Stimulated activated naive CD4-positive, alpha-beta T cell (primary cell): ENCODE measurements around the gene SIDT1.
"Not testable (repeated sequence)": the region's sequence is repeated elsewhere in the genome, so short reads cannot be mapped to it uniquely, and the experiment has no call there.

ENCODE experiments used
- DNase-seq, 6 experiments: peaks; one replicate each; lab custom pipeline; 2025; lab: John Stamatoyannopoulos, UW

The SIDT1 gene

DNA sequence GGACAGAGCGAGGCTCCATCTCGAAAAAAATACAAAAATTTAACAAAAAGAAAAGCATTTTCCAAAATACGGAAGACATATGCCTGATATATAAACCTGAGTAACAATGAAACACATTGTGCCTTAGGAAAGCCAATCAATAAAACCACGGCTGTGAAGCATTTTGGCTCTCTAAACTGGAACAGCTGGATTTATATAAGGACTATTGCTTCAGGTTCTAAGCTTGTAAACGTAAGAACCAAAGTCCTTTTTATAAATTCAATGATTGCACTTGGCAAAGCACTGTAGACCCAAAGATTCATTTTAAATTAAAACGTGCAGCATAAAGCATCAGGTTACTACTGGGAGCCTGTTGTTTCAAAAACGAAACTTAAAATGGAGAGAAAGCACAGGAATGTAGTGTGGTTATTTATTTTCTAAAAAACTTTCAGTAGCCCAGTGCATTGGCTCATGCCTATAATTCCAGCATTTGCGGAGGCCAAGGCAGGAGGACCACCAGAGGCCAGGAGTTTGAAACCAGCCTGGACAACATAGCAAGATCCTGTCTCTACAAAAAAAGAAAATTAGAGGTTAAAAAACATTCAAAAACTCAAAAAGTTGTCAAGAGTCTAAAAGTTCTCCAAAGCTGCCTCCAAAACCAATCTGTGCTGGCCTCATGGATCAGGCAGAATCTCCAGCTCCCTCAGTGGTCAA lies 102.6 kb downstream of the SIDT1 start:
- no peak for DNase-seq

DNA sequence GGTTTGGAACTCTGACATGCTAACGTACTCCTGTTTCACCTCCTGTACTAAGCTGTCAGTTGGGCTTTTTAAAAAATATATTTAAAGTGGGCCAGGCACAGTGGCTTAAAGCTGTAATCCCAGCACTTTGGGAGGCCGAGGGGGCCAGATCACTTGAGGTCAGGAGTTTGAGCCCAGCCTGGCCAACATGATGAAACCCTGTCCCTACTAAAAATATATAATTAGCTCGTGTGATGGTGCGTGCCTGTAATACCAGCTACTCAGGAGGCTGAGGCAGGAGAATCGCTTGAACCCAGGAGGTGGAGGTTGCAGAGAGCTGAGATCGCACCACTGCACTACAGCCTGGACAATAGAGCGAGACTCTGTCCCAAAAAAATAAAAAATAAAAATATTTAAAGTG lies 103.7 kb downstream of the SIDT1 start:
- DNase-seq: not testable (repeated sequence)

DNA sequence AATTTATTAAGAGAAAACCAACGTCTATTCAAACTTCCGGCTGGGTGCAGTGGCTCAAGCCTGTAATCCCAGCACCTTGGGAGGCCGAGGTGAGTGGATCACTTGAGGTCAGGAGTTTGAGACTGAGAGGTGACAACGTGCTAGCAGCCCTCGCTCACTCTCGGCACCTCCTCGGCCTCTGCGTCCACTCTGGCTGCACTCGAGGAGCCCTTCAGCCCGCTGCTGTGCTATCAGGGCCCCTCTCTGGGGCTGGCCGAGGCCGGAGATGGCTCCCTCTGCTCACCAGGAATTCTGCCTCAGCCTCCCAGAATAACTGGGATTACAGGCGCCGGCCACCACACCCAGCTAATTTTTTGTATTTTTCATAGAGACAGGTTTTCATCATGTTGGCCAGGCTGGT lies 105.4 kb downstream of the SIDT1 start:
- no peak for DNase-seq

DNA sequence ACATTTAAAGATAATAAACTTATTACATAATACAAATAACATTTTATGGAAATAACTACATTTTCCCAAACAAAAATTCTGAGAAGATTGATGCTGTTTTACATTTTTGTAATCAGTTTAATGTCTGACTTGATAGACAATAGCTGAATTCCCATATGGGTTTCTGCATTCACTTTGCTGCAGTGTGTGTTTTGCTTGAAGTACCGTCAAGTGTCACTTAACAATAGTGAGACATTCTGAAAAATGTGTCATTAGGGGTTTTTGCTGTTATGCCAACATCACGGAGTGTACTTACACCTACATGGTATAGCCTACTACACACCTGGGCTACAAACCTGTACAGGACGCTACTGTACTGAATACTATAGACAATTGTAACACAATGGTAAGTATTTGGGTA lies 106.6 kb downstream of the SIDT1 start:
- DNase-seq: no peak

DNA sequence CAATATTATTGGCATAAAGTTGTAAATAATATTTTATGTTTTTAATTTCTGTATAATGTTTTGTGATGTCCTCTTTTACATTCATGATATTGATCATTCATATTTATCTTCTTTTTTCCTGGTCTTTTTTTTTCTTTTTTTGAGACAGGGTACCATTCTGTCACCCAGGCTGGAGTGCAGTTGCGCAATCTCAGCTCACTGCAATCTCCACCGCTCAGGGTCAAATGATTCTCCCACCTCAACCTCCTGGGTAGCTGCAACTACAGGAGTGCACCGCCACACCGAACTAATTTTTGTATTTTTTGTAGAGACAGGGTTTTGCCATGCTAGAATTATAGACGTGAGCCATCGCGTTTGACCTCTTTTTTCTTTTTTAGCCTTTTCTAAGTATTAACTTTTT lies 111.2 kb downstream of the SIDT1 start:
- DNase-seq: no peak

DNA sequence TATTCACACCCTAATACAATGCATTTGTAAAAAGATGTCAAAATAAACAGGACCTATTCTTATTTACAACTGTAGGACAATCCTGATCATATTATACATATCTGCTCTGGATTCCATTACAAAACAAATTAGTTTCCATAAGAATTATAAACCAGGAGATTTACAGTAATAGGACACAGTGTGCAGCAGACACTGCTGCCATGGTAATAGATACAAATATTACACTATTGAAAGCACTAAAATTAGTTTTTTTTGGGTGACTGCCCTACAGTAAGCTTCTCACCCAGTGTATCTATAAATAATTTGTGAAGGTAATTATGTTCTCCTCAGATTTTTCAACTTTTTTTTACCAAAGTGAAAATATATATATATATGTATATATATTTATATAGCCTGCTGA lies 116.2 kb downstream of the SIDT1 start:
- no peak for DNase-seq

DNA sequence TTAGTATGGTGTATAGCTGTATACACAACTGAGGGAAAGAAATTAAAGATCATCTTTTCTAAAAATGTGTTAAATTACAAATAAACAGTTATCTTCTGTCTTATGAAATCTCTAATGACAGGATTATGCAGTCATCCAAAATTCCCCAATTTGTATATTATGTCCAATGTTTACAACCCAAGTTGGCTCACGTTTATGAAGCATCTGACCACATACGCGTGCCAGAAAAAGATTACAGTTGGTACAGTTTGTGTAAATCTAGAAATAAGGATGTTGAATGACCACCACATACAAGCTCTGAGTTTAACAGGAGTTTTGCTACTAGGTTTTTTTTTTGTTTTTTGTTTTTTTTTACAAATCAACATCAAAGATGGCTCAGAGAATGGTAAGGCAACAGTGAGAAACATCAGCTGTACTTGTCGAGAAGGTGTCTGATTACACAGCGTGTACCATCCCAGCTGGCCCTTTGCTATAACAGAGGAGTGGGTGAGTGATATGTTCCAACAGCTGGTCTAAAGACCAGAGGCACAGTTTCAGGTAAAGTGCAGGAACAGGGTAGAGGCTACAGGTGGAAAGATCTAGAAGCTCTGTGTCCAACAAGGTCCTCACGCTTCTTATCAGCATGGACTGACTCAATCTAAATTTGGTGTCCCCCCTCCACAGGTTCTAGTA lies 117.0 kb downstream of the SIDT1 start:
- no peak for DNase-seq

DNA sequence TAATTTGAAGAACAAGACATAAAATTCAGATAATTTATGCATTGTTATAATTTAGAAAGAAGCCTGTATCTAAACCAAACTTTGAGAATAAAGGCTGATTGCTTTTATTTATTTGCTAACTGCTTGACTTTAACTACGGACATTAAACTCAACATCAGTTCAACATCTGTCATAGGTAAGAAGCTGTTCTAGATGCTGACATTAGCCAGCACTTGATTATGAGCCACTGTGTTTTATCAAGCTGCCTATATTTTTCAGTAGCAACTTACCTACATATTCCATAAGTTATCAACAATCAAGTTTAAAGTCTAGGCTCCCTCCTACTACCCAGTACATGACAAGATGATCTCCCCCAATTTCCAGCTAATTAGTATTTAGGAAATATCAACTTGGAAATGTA lies 122.0 kb downstream of the SIDT1 start:
- no peak for DNase-seq

DNA sequence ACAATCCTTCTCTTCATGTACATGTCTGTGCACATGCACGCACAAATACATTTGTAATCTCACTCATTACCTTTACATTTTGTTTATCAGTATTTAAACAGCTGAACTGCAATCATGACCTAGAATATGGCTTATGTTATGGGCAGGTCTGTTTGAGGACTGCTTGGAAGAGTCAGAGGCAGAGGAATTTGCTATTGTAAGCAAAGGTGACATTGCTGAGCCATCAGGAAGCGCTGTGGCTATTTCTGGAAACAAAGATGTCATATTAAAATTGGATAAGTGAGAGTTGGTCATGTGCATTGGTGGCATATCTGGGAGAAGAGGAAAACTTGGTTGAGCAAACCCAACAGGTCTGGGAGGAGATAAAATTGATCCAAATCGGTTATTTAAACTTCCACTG lies 122.5 kb downstream of the SIDT1 start:
- DNase-seq: no peak

DNA sequence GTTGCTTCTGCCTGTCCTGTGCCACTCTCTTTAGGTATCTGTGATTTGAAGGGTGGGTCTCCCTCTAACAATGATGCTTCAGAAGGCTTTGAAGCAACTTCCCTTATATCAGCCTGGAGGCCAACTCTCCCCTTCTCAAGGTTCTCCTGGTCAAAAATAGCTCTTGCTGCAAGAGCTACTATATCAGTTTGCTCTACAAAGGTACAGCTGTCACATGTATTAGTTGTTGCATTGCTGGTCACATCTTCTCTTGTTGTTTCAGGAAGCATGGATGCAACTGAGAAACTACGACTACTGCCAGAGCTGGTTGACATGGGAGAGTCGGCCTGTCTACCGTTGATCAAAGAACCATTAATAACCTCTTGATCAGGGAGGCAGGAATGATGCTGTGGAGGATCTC lies 125.8 kb downstream of the SIDT1 start:
- no peak for DNase-seq

DNA sequence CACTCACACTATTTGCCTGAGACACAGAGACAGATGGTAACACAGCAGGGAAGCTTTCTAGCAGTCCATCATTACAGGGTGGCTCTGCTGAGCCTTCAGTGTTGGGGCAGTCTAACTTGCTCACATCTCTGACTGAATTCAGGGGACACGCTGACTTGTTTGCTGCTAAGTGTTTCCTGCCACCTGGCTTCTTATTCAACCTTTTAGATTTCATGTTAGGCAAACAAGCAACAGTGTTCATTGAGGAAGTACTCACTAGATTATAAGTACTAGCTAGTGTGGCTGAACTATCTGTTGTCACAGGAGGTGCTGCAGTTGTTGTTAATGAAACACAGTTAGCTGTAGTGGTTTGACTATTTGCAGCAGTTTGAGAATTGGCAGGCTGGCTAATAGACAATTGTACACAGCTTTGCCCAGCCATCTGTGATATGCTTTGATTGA lies 126.8 kb downstream of the SIDT1 start:
- DNase-seq: no peak

DNA sequence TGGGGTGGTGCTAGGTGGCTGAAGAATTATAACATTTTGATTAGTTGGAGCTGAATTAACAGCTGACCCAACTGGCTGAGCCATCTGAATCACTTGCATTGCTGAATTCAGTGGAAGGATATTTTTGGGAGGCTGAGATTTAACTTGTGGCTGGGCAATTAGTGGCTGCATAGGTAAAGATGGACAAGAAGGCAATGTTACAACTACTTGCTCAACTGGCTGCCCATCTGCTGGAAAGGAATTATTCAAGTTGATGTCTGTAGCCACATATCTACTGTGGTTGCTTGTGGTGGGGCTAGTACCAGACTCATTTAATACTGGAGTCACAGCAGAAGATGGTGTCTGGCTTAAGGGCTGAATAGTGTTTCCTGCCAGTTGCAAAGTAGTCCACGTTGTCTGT lies 127.6 kb downstream of the SIDT1 start:
- DNase-seq: no peak

DNA sequence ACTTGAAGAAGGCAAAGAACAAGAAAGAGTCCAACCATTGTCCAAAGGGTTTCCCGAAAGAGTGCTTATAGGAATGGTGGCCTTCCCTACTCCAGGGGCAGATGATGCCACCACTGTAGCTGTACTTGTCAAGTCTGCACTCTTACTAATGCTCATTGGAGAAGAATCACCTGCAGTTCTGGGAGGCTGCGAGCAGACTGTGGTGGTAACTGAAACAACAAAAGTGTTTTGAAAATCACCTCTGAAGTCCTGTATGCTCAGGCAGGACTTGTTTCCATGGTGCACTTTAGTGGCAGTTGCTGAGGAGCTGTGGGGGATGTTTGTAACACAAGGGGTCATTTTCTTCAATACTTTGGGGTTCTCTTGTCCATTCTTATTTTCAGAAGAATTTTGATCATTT lies 128.1 kb downstream of the SIDT1 start:
- DNase-seq: no peak

DNA sequence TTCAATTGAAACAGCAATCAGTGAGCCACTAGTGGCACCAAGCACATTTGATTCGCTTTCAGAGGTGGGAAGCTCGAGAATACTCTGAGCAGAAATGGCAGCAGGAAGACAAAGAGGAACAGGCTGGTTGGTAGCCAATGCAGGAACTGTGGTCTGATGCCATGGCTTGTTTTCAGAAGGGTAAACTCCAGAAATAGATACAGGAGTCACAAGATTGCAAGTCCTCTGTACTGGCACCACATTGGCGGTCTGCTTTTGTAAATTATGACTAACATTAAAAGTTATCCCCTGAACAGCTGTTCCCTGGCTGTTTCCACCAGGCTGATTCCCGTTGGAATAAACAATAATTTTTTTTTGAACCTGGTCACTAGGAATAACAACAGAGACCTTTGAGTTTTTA lies 128.5 kb downstream of the SIDT1 start:
- DNase-seq: no peak

DNA sequence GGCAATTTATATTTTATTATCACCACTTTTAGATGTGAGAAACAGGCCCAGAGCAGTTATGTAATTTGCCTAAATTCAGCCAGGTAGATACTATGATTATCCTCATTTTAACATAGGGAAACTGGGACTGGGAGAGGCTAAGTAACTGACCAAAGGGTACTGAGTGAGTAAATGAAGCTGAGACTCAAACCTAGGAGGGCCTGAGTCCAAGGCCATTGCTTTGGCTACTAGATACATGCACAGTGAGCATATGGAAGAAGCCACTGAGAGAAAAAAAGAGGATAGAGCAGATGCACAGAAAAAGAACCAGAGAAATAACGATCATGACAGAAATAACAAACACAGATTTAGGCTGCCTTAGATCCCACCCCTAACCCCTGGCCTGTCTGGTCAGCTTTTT lies 130.5 kb downstream of the SIDT1 start:
- DNase-seq: no peak

DNA sequence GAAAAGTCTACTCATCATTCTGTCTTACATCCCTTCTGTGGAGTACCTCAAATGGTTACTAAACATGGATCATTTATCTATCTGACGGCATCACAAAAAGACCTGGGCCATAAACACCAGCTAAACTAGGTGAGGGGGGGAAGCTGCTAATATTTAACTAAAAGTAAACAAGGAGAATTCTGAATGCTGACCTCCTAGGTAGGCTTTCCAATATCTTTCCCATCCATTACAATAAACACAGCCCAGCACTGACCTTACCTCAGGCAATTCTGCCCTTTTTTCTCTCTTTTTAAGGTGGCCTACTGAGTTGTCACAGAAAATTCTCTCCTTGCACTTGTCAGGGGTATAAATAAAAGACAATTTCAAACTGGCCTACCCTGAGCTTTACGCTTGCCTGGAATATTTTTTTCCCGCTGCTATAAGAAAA lies 131.0 kb downstream of the SIDT1 start:
- no peak for DNase-seq

DNA sequence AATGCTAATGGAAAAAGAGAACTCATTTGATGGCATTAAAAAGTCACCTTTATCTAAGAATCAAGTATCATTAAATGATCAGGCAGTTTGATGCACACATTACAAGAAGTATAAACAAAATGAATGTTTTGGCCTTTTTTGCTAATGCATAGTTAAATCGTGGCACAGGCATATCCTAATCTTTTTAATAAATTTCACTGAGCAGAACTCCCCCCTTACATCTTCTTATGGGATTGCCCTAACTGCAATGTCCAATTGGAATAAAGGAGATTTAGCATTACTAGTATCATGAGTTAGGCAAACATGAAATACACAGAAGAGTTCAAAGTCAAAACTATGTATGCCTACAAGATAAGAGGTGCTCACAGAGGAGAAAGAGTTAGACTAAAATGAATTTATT lies 131.4 kb downstream of the SIDT1 start:
- no peak for DNase-seq

DNA sequence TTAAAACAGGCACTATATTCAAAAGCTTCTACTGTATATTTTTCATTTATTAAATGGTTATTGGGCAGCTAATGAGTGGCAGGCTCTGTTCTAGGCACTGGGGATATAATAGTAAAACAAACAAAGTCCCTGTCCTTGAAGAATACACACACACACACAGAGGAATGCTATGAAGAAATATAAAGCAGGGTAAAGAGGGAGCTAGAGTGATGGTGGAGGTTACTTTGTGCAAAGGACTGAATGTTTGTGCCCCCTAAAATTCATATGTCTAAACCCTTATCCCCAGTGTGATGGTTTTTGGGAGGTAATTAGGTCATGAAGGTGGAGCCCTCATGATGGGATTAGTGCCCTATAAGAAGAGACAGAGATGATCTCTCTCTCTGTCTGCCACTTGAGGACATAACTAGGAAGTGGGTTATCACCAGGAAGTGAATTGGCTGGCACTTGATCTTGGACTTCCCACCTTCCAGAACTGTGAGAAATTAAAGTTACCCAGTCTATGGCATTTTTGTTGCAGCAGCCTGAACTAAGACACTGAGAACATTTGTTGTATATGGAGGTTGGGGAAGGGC lies 132.3 kb downstream of the SIDT1 start:
- DNase-seq: no peak

DNA sequence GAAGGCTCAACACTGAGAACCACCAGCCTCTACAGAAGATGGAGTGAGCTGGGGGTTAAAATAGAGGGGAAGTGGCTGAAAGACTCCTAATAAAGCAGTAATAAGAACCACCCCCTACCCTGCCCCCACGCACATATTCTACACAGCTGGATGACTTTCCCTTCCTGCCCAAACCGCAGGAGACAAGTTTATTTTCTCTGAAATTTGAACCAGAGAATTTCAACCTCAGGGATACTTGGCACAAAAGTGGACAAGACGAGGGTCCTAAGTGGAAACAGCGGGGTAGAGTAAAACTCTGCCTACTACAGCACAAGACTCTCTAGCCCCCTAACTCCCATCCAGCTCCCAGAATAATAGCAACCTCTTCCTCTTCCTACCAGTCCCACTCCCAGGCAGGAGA lies 135.7 kb downstream of the SIDT1 start:
- DNase-seq: no peak

DNA sequence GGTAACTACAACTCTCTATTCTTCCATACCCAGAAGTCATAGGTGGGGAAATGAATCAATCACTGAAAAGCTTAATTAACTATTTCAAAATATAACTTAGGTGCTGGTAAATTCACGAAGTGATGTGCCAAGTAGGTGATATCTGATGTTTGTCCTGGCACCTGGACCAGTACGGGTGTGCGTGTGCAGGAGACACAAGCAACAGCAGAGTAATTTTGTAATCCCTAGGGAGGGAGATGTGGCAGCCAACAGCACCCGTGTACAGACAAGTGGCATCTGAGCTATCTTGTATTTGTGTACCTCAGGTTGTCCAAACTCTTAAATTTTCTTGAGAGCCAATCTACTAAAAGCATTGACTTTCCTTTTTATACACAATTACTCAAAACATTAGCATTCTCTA lies 141.2 kb downstream of the SIDT1 start:
- DNase-seq: no peak

DNA sequence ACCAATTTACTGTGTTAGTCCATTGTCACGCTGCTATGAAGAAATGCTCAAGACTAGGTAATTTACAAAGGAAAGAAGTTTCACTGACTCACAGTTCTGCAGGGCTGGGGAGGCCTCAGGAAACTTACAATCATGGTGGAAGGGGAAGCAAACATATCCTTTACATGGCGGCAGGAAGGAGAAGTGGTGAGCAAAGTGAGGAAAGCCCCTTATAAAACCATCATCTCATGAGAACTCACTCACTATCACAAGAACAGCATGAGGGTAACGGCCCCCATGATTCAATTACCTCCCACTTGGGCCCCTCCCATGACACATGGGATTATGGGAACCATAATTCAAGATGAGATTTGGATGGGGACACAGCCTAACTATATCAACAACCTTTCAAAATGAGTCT lies 143.9 kb downstream of the SIDT1 start:
- DNase-seq: no peak

DNA sequence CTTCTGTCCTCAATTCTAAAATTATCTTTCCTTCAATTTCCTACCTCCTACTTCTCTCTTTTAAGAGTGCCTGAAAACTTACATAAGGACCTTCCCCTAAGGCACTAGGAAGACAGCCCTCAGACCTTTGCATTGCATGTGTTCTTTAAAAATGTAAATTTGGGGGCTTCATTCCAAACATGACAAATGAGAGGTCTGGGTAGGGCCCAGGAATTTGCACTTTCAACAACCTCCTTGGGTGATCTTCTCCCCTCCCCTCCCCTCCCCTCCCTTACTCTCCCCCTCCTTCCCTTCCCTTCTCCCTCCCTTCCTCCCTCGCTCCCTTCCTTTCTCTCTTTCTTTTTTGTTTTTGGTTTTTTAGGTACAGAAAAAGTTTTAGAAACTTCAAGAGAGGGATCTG lies 145.4 kb downstream of the SIDT1 start:
- no peak for DNase-seq

DNA sequence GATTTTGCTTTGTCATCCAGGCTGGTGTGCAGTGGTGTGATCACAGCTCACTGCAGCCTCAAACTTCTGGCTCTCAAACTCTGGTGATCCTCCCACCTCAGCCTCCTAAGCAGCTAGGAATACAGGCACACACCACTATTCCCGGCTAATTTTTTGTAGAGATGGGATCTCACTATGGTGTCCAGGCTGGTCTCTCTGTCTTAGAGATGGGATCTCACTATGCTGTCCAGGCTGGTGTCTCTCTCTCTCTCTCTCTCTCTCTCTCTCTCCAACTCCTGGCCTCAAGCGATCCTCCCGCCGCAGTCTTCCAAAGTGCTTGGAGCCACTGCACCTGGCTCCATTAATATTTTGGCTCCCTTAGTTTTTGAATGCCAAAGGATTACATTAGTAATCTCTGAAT lies 146.4 kb downstream of the SIDT1 start:
- no peak for DNase-seq
